Small intestine (tissue), 7 donors: ENCODE measurements around the gene GP1BA. TPM values are rescaled to one million over a fixed set of nuclear protein-coding genes. Genes with fewer than 3 reads are reported as not detected.

Experiments
- DNase-seq, 2 donors: peaks; one replicate each; pipeline versions ENCODE4 v3.0.0 to v3.0.0-alpha.2; 2013
- FAIRE-seq: peaks from 2 replicates; lab custom pipeline; 2012; peaks lifted over from hg19 to GRCh38; lab: Jason Lieb, UNC
- H3K27ac ChIP-seq, 3 donors: one replicate each; pipeline ENCODE4 v1.5.1; 2013; ENCODE audit warnings: low read length in 2 of 3, mild to moderate bottlenecking in 2 of 3, control low read depth in 1 of 3, inconsistent platforms in 1 of 3, low read depth in 1 of 3, moderate library complexity in 1 of 3
- H3K27me3 ChIP-seq, 3 donors: one replicate each; pipeline ENCODE4 v1.6.1; 2013; ENCODE audit warnings: low read length in 3 of 3, inconsistent platforms in 1 of 3; ENCODE audit not compliant: control insufficient read depth in 3 of 3, insufficient read depth in 3 of 3
- H3K36me3 ChIP-seq, 3 donors: one replicate each; pipeline ENCODE4 v1.6.1; 2013; ENCODE audit warnings: low read length in 3 of 3, inconsistent platforms in 1 of 3, low read depth in 1 of 3, mild to moderate bottlenecking in 1 of 3, moderate library complexity in 1 of 3; ENCODE audit not compliant: control insufficient read depth in 3 of 3, insufficient read depth in 2 of 3
- H3K4me1 ChIP-seq, 3 donors: one replicate each; pipeline ENCODE4 v1.6.1; 2013; ENCODE audit warnings: low read length in 2 of 3, inconsistent platforms in 1 of 3, low read depth in 1 of 3, mild to moderate bottlenecking in 1 of 3, moderate library complexity in 1 of 3; ENCODE audit not compliant: control insufficient read depth in 3 of 3, insufficient read depth in 2 of 3
- H3K4me3 ChIP-seq, 3 donors: one replicate each; pipeline ENCODE4 v1.5.1; 2013; ENCODE audit warnings: low read length in 3 of 3, control low read depth in 1 of 3, inconsistent platforms in 1 of 3, low read depth in 1 of 3, mild to moderate bottlenecking in 1 of 3, moderate library complexity in 1 of 3
- H3K9me3 ChIP-seq, 2 donors: one replicate each; pipeline ENCODE4 v1.6.1; 2013; ENCODE audit warnings: low read depth in 1 of 2, low read length in 1 of 2; ENCODE audit not compliant: control insufficient read depth in 2 of 2, insufficient read depth in 1 of 2
- WGBS, 3 donors: extraction: QIAGEN DNeasy Blood & Tissue Kit; methylation state at CpG; one replicate each; pipeline ENCODE4 v1.1.7; 2013; 5-methylcytosine and 5-hydroxymethylcytosine counted together
- polyA plus RNA-seq, 4 donors: library from polyadenylated mRNA; stranded (reverse) in 3 of 4; unstranded in 1 of 4; fragments of 200-250 nt in 3 of 4; fragments of 120-200 nt in 1 of 4; gene quantifications; one replicate each; pipeline versions ENCODE4 v1.2.1 to v1.2.3, GENCODE V29; 2013
- donor health status: healthy with polysubstance abuse.
- donor health status: control.
- donor health status: control.
- donor health status: Bipolar disorder and iron deficiency.
- donor health status: healthy.

Gene GP1BA
- polyA plus RNA-seq, 4 donors, result 0.06 to 1.4 TPM; not detected in 2

- WGBS, 3 donors, result 87 to 95% (median 88%) methylated on average over 10 to 12 of the region's 12 CpGs
- Histone ChIP-seq H3K4me3 (no peak overlapping the region), H3K4me1 (peaks cover 0 to 23% (median 4%) of the 10 kb centered on the region in 3 donors), H3K27me3 (no peaks in the 10 kb centered on the region), H3K36me3 (peaks cover 6 to 75% (median 21%) of the 10 kb centered on the region in 3 donors), H3K9me3 (no peaks in the 10 kb centered on the region), H3K27ac (no peak overlapping the region)
- FAIRE-seq (no peak), DNase-seq (no peak)
Measured at GRCh38 chr17:4972752-4973151, 40.7 kb downstream of the GP1BA start.

GRCh38 chr17:4973256-4974114 is 41.4 kb downstream of the GP1BA start:
- H3K4me3 ChIP-seq, result no peak overlapping the region
- H3K4me1 ChIP-seq, result peaks cover 0 to 20% (median 4%) of the 10 kb centered on the region in 3 donors
- H3K27me3 ChIP-seq, result no peaks in the 10 kb centered on the region
- no peak overlapping the region for H3K27ac ChIP-seq
- DNase-seq (no peak), FAIRE-seq (no peak)
- H3K9me3 ChIP-seq, result no peaks in the 10 kb centered on the region
- WGBS, 3 donors, result 90 to 94% (median 93%) methylated on average over 10 of the region's 10 CpGs
- H3K36me3 ChIP-seq, result peaks cover 6 to 79% (median 28%) of the 10 kb centered on the region in 3 donors

DNA sequence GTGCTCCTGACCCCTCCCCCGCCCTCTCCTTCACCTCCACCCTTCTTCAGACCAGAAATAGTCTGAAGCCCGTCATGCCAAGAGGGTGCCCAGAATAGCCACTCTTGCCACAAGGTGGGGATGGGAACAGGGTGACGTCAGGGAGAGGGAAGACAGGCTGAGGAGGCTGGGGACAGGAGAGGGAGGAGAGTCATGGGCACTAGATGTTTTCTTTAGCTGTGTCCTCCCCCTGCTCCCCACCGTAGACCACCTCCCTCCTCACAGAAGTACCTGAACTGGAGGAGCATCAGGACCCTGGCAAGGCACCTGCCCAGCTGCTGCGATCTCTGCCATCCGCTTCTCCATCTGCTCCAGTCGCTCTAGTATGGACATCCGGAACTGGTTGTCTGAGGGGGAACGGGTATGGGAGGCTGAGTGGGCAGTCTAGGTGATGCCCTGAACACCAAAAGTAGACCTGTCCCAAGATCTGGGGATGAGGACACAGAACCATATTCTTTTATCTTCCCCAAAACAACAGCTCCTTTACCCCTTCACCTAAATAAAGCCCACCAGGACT is 42.1 kb downstream of the GP1BA start:
- Histone ChIP-seq H3K27ac (no peak overlapping the region), H3K27me3 (no peaks in the 10 kb centered on the region), H3K9me3 (no peaks in the 10 kb centered on the region), H3K4me1 (peaks cover 0 to 13% (median 0%) of the 10 kb centered on the region in 3 donors), H3K36me3 (peaks cover 6 to 78% (median 28%) of the 10 kb centered on the region in 3 donors), H3K4me3 (no peak overlapping the region)
- no peak for FAIRE-seq
- 87 to 94% (median 93%) methylated on average over 9 of the region's 9 CpGs for WGBS, 3 donors
- no peak for DNase-seq

- no peak for DNase-seq
- Histone ChIP-seq H3K4me1 (peaks cover 0 to 10% (median 0%) of the 10 kb centered on the region in 3 donors), H3K27ac (no peak overlapping the region), H3K27me3 (no peaks in the 10 kb centered on the region), H3K4me3 (no peak overlapping the region), H3K9me3 (no peaks in the 10 kb centered on the region), H3K36me3 (peaks cover 0 to 70% (median 32%) of the 10 kb centered on the region in 3 donors)
- no peak for FAIRE-seq
Measured at GRCh38 chr17:4978726-4979125, 46.6 kb downstream of the GP1BA start.

GRCh38 chr17:4980644-4981216 is 48.7 kb downstream of the GP1BA start:
- H3K27ac ChIP-seq, result no peak overlapping the region
- WGBS, 3 donors, result 31 to 43% (median 34%) methylated on average over 6 of the region's 6 CpGs
- H3K9me3 ChIP-seq, result no peaks in the 10 kb centered on the region
- DNase-seq, result peak; percentile 63 to 73
- H3K27me3 ChIP-seq, result no peaks in the 10 kb centered on the region
- peaks cover 0 to 61% (median 28%) of the 10 kb centered on the region in 3 donors for H3K36me3 ChIP-seq
- H3K4me3 ChIP-seq, result no peak overlapping the region
- peaks cover 0 to 11% (median 0%) of the 10 kb centered on the region in 3 donors for H3K4me1 ChIP-seq
- no peak for FAIRE-seq

- DNase-seq (no peak), FAIRE-seq (no peak)
- Histone ChIP-seq H3K27me3 (no peaks in the 10 kb centered on the region), H3K36me3 (peaks cover 0 to 55% (median 24%) of the 10 kb centered on the region in 3 donors), H3K4me3 (no peak overlapping the region), H3K27ac (no peak overlapping the region), H3K4me1 (peaks cover 3 to 25% (median 4%) of the 10 kb centered on the region in 3 donors), H3K9me3 (no peaks in the 10 kb centered on the region)
- WGBS, 3 donors, result 65 to 79% (median 73%) methylated on average over 5 of the region's 5 CpGs
Measured at GRCh38 chr17:4982305-4982704, 50.2 kb downstream of the GP1BA start.

Other genes starting within 250 kb of the GP1BA start
- 10 to 100 TPM in 2 of 4 donors, 1 to 10 TPM in 2; 7.3 to 57.7 (median 15.2) TPM for gene PELP1, start 228.1 kb upstream of the GP1BA start, polyA plus RNA-seq
- gene ARRB2, start 221.6 kb upstream of the GP1BA start, polyA plus RNA-seq, result 100 to 1,000 TPM in 3 of 4 donors, 10 to 100 TPM in 1; 43.8 to 131 (median 110) TPM
- 10 to 100 TPM; 36.3 to 61.1 (median 42.7) TPM for gene MED11, start 200.8 kb upstream of the GP1BA start, polyA plus RNA-seq
- 10 to 100 TPM in 2 of 4 donors, 1 to 10 TPM in 2; 2.0 to 13.5 (median 7.7) TPM for gene ZMYND15, start 192.4 kb upstream of the GP1BA start, polyA plus RNA-seq
- gene CXCL16, start 192.3 kb upstream of the GP1BA start, polyA plus RNA-seq, result 10 to 100 TPM; 37.5 to 77.8 (median 48.1) TPM
- 100 to 1,000 TPM in 2 of 4 donors, 10 to 100 TPM in 2; 27.8 to 503 (median 282) TPM for gene TM4SF5, start 160.4 kb upstream of the GP1BA start, polyA plus RNA-seq
- gene VMO1, start 145.9 kb upstream of the GP1BA start, polyA plus RNA-seq, result 1 to 10 TPM; 1.3 to 6.9 (median 4.2) TPM
- 10 to 100 TPM in 3 of 4 donors, 1 to 10 TPM in 1; 4.2 to 49.4 (median 33.8) TPM for gene GLTPD2, start 143.3 kb upstream of the GP1BA start, polyA plus RNA-seq
- 100 to 1,000 TPM in 3 of 4 donors, 10 to 100 TPM in 1; 87.8 to 219 (median 174) TPM for gene PSMB6, start 136.1 kb upstream of the GP1BA start, polyA plus RNA-seq
- gene PLD2, start 125.1 kb upstream of the GP1BA start, polyA plus RNA-seq, result 10 to 100 TPM in 2 of 4 donors, 1 to 10 TPM in 2; 9.2 to 18.8 (median 10.7) TPM
- 100 to 1,000 TPM in 1 of 4 donors, 10 to 100 TPM in 3; 49.2 to 110 (median 64.7) TPM for gene MINK1, start 98.9 kb upstream of the GP1BA start, polyA plus RNA-seq
- gene C17orf107, start 32.7 kb upstream of the GP1BA start, polyA plus RNA-seq, result 1 to 10 TPM in 2 of 4 donors, under 1 TPM in 2; 0.45 to 2.2 (median 1.2) TPM
- gene CHRNE, start 29.2 kb upstream of the GP1BA start, polyA plus RNA-seq, result under 1 TPM; 0.27 to 0.66 (median 0.41) TPM
- gene SLC25A11, start 7.8 kb downstream of the GP1BA start, polyA plus RNA-seq, result 10 to 100 TPM; 46.1 to 79.2 (median 60.8) TPM
- 100 to 1,000 TPM; 108 to 132 (median 123) TPM for gene RNF167, start 8.0 kb downstream of the GP1BA start, polyA plus RNA-seq
- gene PFN1, start 16.3 kb downstream of the GP1BA start, polyA plus RNA-seq, result 1,000 to 10,000 TPM in 1 of 4 donors, 100 to 1,000 TPM in 3; 501 to 1,180 (median 908) TPM
- gene ENO3, start 18.8 kb downstream of the GP1BA start, polyA plus RNA-seq, result 10 to 100 TPM; 10.7 to 98.0 (median 27.5) TPM
- 100 to 1,000 TPM in 1 of 4 donors, 10 to 100 TPM in 3; 76.7 to 101 (median 80.0) TPM for gene SPAG7, start 35.5 kb downstream of the GP1BA start, polyA plus RNA-seq
- 10 to 100 TPM; 34.1 to 93.7 (median 58.6) TPM for gene CAMTA2, start 55.4 kb downstream of the GP1BA start, polyA plus RNA-seq
- 1 to 10 TPM; 2.1 to 4.9 (median 4.0) TPM for gene INCA1, start 65.2 kb downstream of the GP1BA start, polyA plus RNA-seq
- gene KIF1C, start 65.7 kb downstream of the GP1BA start, polyA plus RNA-seq, result 100 to 1,000 TPM in 1 of 4 donors, 10 to 100 TPM in 3; 67.4 to 141 (median 82.5) TPM
- 10 to 100 TPM in 3 of 4 donors, 1 to 10 TPM in 1; 1.9 to 44.5 (median 29.5) TPM for gene SLC52A1, start 103.1 kb downstream of the GP1BA start, polyA plus RNA-seq
- gene ZFP3, start 146.2 kb downstream of the GP1BA start, polyA plus RNA-seq, result 1 to 10 TPM; 2.7 to 9.5 (median 3.7) TPM
- 10 to 100 TPM in 1 of 4 donors, 1 to 10 TPM in 3; 6.3 to 11.2 (median 8.3) TPM for gene ZNF232, start 179.6 kb downstream of the GP1BA start, polyA plus RNA-seq
- under 1 TPM in 2 of 4 donors, not detected in 2; 0.03 to 0.44 TPM for gene USP6, start 183.8 kb downstream of the GP1BA start, polyA plus RNA-seq